Endothelial cell of umbilical vein (primary cell): ENCODE measurements around the gene OR10H1. TPM values are rescaled to one million over a fixed set of nuclear protein-coding genes. Genes with fewer than 3 reads are reported as not detected.

Experiments
- BruUV-seq: library from RNA; stranded (reverse); fragments of 400-500 nt; replicated peaks from 2 replicates; lab custom pipeline; 2021; lab: Mats Ljungman, UMichigan
- CTCF ChIA-PET: fragments of 300-600, 350-600 bp; sonication (Branson Sonifier 250); formaldehyde crosslinking; loops from one replicate; lab custom pipeline; 2021; ENCODE audit warnings: antibody characterized with exemption, inconsistent platforms; lab: Charles Lee
- POLR2A ChIA-PET: fragments of 300-600, 350-600 bp; sonication (Branson Sonifier 250); formaldehyde crosslinking; loops from one replicate; lab custom pipeline; 2021; ENCODE audit warnings: antibody characterized with exemption, inconsistent platforms; lab: Charles Lee
- DNase-seq: peaks from one replicate; pipeline ENCODE4 v3.0.0-alpha.2; 2011; ENCODE audit warnings: low read depth, low spot score
- FAIRE-seq: peaks from 2 replicates; lab custom pipeline; 2011; peaks lifted over from hg19 to GRCh38; lab: Jason Lieb, UNC
- H2AFZ ChIP-seq: 2 replicates; pipeline ENCODE4 v1.6.0; 2012; ENCODE audit warnings: low read depth, low read length, control low read depth, inconsistent platforms
- H3K27ac ChIP-seq: 2 replicates; pipeline ENCODE4 v1.5.1; 2011; ENCODE audit warnings: low read depth, mild to moderate bottlenecking, control low read depth, low read length, moderate library complexity; ENCODE audit not compliant: insufficient read depth
- H3K27me3 ChIP-seq, 2 experiments: 2 replicates each; pipeline versions ENCODE4 v1.6.0 to v1.6.1; 2011; ENCODE audit warnings: low read length in 2 of 2, mixed read lengths in 1 of 2; ENCODE audit not compliant: control insufficient read depth in 2 of 2, insufficient read depth in 2 of 2
- H3K36me3 ChIP-seq, 2 experiments: 2 replicates in 1 of 2; 3 replicates in 1 of 2; pipeline ENCODE4 v1.5.1; 2011; ENCODE audit warnings: low read length in 2 of 2, mild to moderate bottlenecking in 1 of 2, moderate library complexity in 1 of 2; ENCODE audit not compliant: control insufficient read depth in 2 of 2, insufficient read depth in 2 of 2; ENCODE audit errors: extremely low read depth in 1 of 2
- H3K4me1 ChIP-seq: 3 replicates; pipeline ENCODE4 v1.5.1; 2011; ENCODE audit warnings: mild to moderate bottlenecking, low read length; ENCODE audit not compliant: control insufficient read depth, insufficient read depth; ENCODE audit errors: extremely low read depth
- H3K4me2 ChIP-seq: 2 replicates; pipeline ENCODE4 v1.6.1; 2011; ENCODE audit warnings: low read length, control low read depth, mixed read lengths; ENCODE audit not compliant: insufficient read depth
- H3K4me3 ChIP-seq, 3 experiments: fragments of 200-600 bp in 1 of 3; sonication (generic), shearing (Covaris generic) in 1 of 3; replicated peaks in 1 of 3; 2 replicates each; pipeline ENCODE4 v1.5.1; 2011 to 2016; ENCODE audit warnings: control low read depth in 3 of 3, low read length in 3 of 3, mild to moderate bottlenecking in 2 of 3, inconsistent platforms in 1 of 3, low read depth in 1 of 3, moderate library complexity in 1 of 3; ENCODE audit not compliant: insufficient read depth in 1 of 3
- H3K79me2 ChIP-seq: 2 replicates; pipeline ENCODE4 v1.6.0; 2012; ENCODE audit warnings: low read length, inconsistent platforms; ENCODE audit not compliant: control insufficient read depth, insufficient read depth
- H3K9ac ChIP-seq: replicated peaks from 2 replicates; pipeline ENCODE3; 2011; ENCODE audit warnings: low read length, control low read depth; ENCODE audit not compliant: insufficient read depth; ENCODE audit errors: extremely low read depth
- H3K9me1 ChIP-seq: replicated peaks from 3 replicates; pipeline ENCODE4 v1.6.0; 2011; ENCODE audit warnings: mild to moderate bottlenecking, low read length; ENCODE audit not compliant: control insufficient read depth, insufficient read depth; ENCODE audit errors: extremely low read depth
- H3K9me3 ChIP-seq: replicated peaks from 2 replicates; pipeline ENCODE4 v1.5.1; 2012; ENCODE audit warnings: low read length, inconsistent platforms; ENCODE audit not compliant: control insufficient read depth, insufficient read depth
- H4K20me1 ChIP-seq: replicated peaks from 2 replicates; pipeline ENCODE3; 2011; ENCODE audit warnings: mild to moderate bottlenecking, low read length; ENCODE audit not compliant: control insufficient read depth, insufficient read depth; ENCODE audit errors: extremely low read depth
- EZH2 ChIP-seq: IDR thresholded peaks from 2 replicates; pipeline ENCODE4 v1.6.1; 2012; ENCODE audit warnings: borderline replicate concordance, low read depth, mild to moderate bottlenecking, moderate library complexity, low read length, inconsistent platforms; ENCODE audit not compliant: severe bottlenecking
- FOS ChIP-seq: IDR thresholded peaks from 2 replicates; pipeline ENCODE4 v1.6.1; 2011; ENCODE audit warnings: mild to moderate bottlenecking, low read length, moderate library complexity, borderline replicate concordance; ENCODE audit not compliant: insufficient read depth
- GATA2 ChIP-seq: IDR thresholded peaks from 2 replicates; pipeline ENCODE4 v1.7.0; 2011; ENCODE audit warnings: low read depth, mild to moderate bottlenecking, moderate library complexity, mixed read lengths, low read length; ENCODE audit not compliant: insufficient read length, insufficient read depth
- JUN ChIP-seq: IDR thresholded peaks from 2 replicates; pipeline ENCODE4 v1.6.1; 2011; ENCODE audit warnings: borderline replicate concordance, low read depth; ENCODE audit not compliant: insufficient read length, insufficient read depth
- MAX ChIP-seq: IDR thresholded peaks from 2 replicates; pipeline ENCODE4 v1.6.1; 2011; ENCODE audit not compliant: insufficient read depth, insufficient read length
- MYC ChIP-seq: IDR thresholded peaks from one replicate; pipeline ENCODE4 v1.6.1; 2011; ENCODE audit warnings: mild to moderate bottlenecking, low read depth, low read length
- POLR2A ChIP-seq: IDR thresholded peaks from 2 replicates; pipeline ENCODE4 v1.6.1; 2012; ENCODE audit warnings: low read depth, mild to moderate bottlenecking, control low read depth, low read length
- POLR2AphosphoS5 ChIP-seq: IDR thresholded peaks from 2 replicates; pipeline ENCODE4 v1.6.1; 2012; ENCODE audit warnings: low read depth, mild to moderate bottlenecking, control low read depth, low read length, moderate library complexity; ENCODE audit not compliant: insufficient read depth
- dilution Hi-C: fragments of 300-500 bp; cut with MboI; formaldehyde crosslinking; loops from one replicate; pipeline ENCODE4 v1.15.0; 2019; ENCODE audit warnings: low sequenced_read_pairs; ENCODE audit not compliant: extremely low pct_ligation_motif_present
- intact Hi-C: fragments of 100-400 bp; cut with micrococcal nuclease; formaldehyde crosslinking; loops from one replicate; pipeline ENCODE4 v1.10.0; 2022
- polyA plus RNA-seq, 4 experiments: library from polyadenylated mRNA; depleted of rRNA in 3 of 4; stranded (reverse) in 3 of 4; unstranded in 1 of 4; fragments of >200 nt; gene quantifications; 2 replicates each; pipeline versions ENCODE4 v1.2.1 to v1.2.3, GENCODE V29; 2011 to 2012; ENCODE audit warnings: missing spikeins in 1 of 4
- total RNA-seq: library from RNA; stranded (reverse); gene quantifications from 2 replicates; pipeline ENCODE4 v1.2.3, GENCODE V29; 2021
- TF ChIP-seq, protein P1 (sequence below), 2 donors: IDR thresholded peaks; 1 replicate in 1 of 2; 2 replicates in 1 of 2; pipeline ENCODE4 v1.5.1; 2011; ENCODE audit warnings: low read length in 2 of 2, mild to moderate bottlenecking in 2 of 2, moderate library complexity in 2 of 2, control low read depth in 1 of 2, inconsistent platforms in 1 of 2, low read depth in 1 of 2; ENCODE audit not compliant: insufficient read depth in 1 of 2; ENCODE audit errors: extremely low read depth in 1 of 2

The OR10H1 gene
- total and polyA plus RNA-seq, 2 donors (not counting 3 experiments of a cell fraction or from before 2014, with no cell fraction given): not detected

GRCh38 chr19:15837221-15837731 lies 21.8 kb upstream of the OR10H1 start:
- DNase-seq (no peak), FAIRE-seq (no peak)
- TF ChIP-seq MAX (no peak), POLR2AphosphoS5 (no peak), POLR2A (no peak), JUN (no peak), GATA2 (no peak), EZH2 (no peak), MYC (no peak), FOS (no peak)
- TF ChIP-seq, protein P1, sequence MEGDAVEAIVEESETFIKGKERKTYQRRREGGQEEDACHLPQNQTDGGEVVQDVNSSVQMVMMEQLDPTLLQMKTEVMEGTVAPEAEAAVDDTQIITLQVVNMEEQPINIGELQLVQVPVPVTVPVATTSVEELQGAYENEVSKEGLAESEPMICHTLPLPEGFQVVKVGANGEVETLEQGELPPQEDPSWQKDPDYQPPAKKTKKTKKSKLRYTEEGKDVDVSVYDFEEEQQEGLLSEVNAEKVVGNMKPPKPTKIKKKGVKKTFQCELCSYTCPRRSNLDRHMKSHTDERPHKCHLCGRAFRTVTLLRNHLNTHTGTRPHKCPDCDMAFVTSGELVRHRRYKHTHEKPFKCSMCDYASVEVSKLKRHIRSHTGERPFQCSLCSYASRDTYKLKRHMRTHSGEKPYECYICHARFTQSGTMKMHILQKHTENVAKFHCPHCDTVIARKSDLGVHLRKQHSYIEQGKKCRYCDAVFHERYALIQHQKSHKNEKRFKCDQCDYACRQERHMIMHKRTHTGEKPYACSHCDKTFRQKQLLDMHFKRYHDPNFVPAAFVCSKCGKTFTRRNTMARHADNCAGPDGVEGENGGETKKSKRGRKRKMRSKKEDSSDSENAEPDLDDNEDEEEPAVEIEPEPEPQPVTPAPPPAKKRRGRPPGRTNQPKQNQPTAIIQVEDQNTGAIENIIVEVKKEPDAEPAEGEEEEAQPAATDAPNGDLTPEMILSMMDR (IDR thresholded peaks at IDR 0.05; ENCODE audit: extremely low read depth in 1 of 2, insufficient read depth in 1 of 2, low read depth in 1 of 2, low read length in 2 of 2): no peak
- Histone ChIP-seq H3K36me3 (no peaks in the 10 kb centered on the region), H3K27me3 (no peaks in the 10 kb centered on the region), H3K79me2 (no peaks in the 10 kb centered on the region), H3K4me3 (peak overlapping the region; percentile 20 to 76 (median 66)), H3K27ac (peak overlapping the region; percentile 66), H3K9me1 (no peaks in the 10 kb centered on the region), H3K9me3 (no peaks in the 10 kb centered on the region), H3K4me1 (peaks cover 7% of the 10 kb centered on the region), H3K4me2 (peak overlapping the region; percentile 88), H4K20me1 (no peaks in the 10 kb centered on the region), H3K9ac (peak overlapping the region; percentile 79), H2AFZ (peak overlapping the region; percentile 59)
- dilution Hi-C loops: no loop called here
- BruUV-seq: TSS peak; percentile 84
- CTCF ChIA-PET: interaction anchor here (1.7 kb wide), 1 partner anchor 204 kb away, joined by 6 read pairs; no protein-coding TSS in a partner anchor
- intact Hi-C loops: loop anchor here (2.0 kb wide), 1 partner anchor 360 kb away; the partner anchor contains the start of gene AP1M1
- POLR2A ChIA-PET: no interaction called here
